Liver (tissue), 9 donors: ENCODE measurements around the gene BOD1L1. TPM values are rescaled to one million over a fixed set of nuclear protein-coding genes. Genes with fewer than 3 reads are reported as not detected.

Source experiments
- DNase-seq: peaks from one replicate; pipeline ENCODE4 v3.0.0-alpha.2; 2017; ENCODE audit warnings: low spot score
- H3K27ac ChIP-seq, 2 donors: one replicate each; pipeline ENCODE4 v1.7.0; 2013; ENCODE audit warnings: inconsistent platforms in 2 of 2, low read length in 2 of 2, control low read depth in 1 of 2, low read depth in 1 of 2, mild to moderate bottlenecking in 1 of 2
- H3K27me3 ChIP-seq, 4 donors: one replicate each; pipeline versions ENCODE4 v1.6.1 to v1.7.0; 2013; ENCODE audit warnings: low read length in 3 of 4, inconsistent platforms in 1 of 4, mild to moderate bottlenecking in 1 of 4, moderate library complexity in 1 of 4; ENCODE audit not compliant: control insufficient read depth in 4 of 4, insufficient read depth in 4 of 4
- H3K36me3 ChIP-seq, 4 donors: one replicate each; pipeline versions ENCODE4 v1.6.1 to v1.7.0; 2013; ENCODE audit warnings: low read length in 3 of 4, mild to moderate bottlenecking in 3 of 4, low read depth in 1 of 4, moderate library complexity in 1 of 4; ENCODE audit not compliant: control insufficient read depth in 4 of 4, insufficient read depth in 3 of 4
- H3K4me1 ChIP-seq, 4 donors: one replicate each; pipeline versions ENCODE4 v1.6.1 to v1.7.0; 2013; ENCODE audit warnings: low read length in 3 of 4, mild to moderate bottlenecking in 3 of 4, moderate library complexity in 1 of 4; ENCODE audit not compliant: control insufficient read depth in 4 of 4, insufficient read depth in 4 of 4
- H3K4me3 ChIP-seq, 3 donors: one replicate each; pipeline versions ENCODE4 v1.6.1 to v1.7.0; 2013; ENCODE audit warnings: low read length in 3 of 3, control low read depth in 1 of 3, low read depth in 1 of 3, mild to moderate bottlenecking in 1 of 3
- H3K9ac ChIP-seq, 2 donors: one replicate each; pipeline ENCODE4 v1.7.0; 2013; ENCODE audit warnings: low read length in 2 of 2, mild to moderate bottlenecking in 2 of 2, moderate library complexity in 2 of 2, control low read depth in 1 of 2, low read depth in 1 of 2
- H3K9me3 ChIP-seq, 4 donors: one replicate each; pipeline versions ENCODE4 v1.6.1 to v1.7.0; 2013; ENCODE audit warnings: low read length in 3 of 4; ENCODE audit not compliant: control insufficient read depth in 4 of 4
- ATF3 ChIP-seq: IDR thresholded peaks from 2 replicates; pipeline ENCODE4 v1.6.1; 2016; ENCODE audit warnings: antibody characterized with exemption
- CTCF ChIP-seq: fragments of 150-350 bp; IDR thresholded peaks from 2 replicates; pipeline ENCODE4 v1.5.1; 2017; ENCODE audit warnings: improper control_type of control experiment, low read depth, low read length; ENCODE audit not compliant: missing input control
- EGR1 ChIP-seq, 2 donors: IDR thresholded peaks; 2 replicates each; pipeline ENCODE4 v1.6.1; 2016 to 2018; ENCODE audit warnings: antibody characterized with exemption in 2 of 2, low read depth in 2 of 2
- FOXA1 ChIP-seq: IDR thresholded peaks from 2 replicates; pipeline ENCODE4 v1.6.1; 2016; ENCODE audit warnings: antibody characterized with exemption
- FOXA2 ChIP-seq: IDR thresholded peaks from 2 replicates; pipeline ENCODE4 v1.6.1; 2016; ENCODE audit warnings: antibody characterized with exemption
- GABPA ChIP-seq, 2 donors: IDR thresholded peaks in 1 of 2; conservative IDR thresholded peaks in 1 of 2; 2 replicates each; pipeline ENCODE4 v1.6.1; 2016; ENCODE audit warnings: antibody characterized with exemption in 2 of 2, mild to moderate bottlenecking in 1 of 2, moderate library complexity in 1 of 2
- HNF4A ChIP-seq, 2 donors: conservative IDR thresholded peaks; 2 replicates each; pipeline ENCODE4 v1.6.1; 2016; ENCODE audit warnings: antibody characterized with exemption in 2 of 2, mild to moderate bottlenecking in 2 of 2
- HNF4G ChIP-seq: IDR thresholded peaks from 2 replicates; pipeline ENCODE4 v1.6.1; 2016; ENCODE audit warnings: antibody characterized with exemption
- JUND ChIP-seq, 2 donors: IDR thresholded peaks; 2 replicates each; pipeline ENCODE4 v1.6.1; 2016; ENCODE audit warnings: antibody characterized with exemption in 2 of 2
- MAX ChIP-seq: IDR thresholded peaks from 2 replicates; pipeline ENCODE4 v1.6.1; 2016; ENCODE audit warnings: antibody characterized with exemption
- NR2F2 ChIP-seq: IDR thresholded peaks from 2 replicates; pipeline ENCODE4 v1.6.1; 2016; ENCODE audit warnings: antibody characterized with exemption
- RAD21 ChIP-seq, 2 donors: IDR thresholded peaks; 2 replicates each; pipeline ENCODE4 v1.6.1; 2016; ENCODE audit warnings: antibody characterized with exemption in 2 of 2, mild to moderate bottlenecking in 2 of 2
- REST ChIP-seq: IDR thresholded peaks from 2 replicates; pipeline ENCODE4 v1.6.1; 2016; ENCODE audit warnings: antibody characterized with exemption, mild to moderate bottlenecking
- RXRA ChIP-seq, 2 donors: IDR thresholded peaks; 2 replicates each; pipeline ENCODE4 v1.6.1; 2017 to 2018; ENCODE audit warnings: antibody characterized with exemption in 2 of 2, mild to moderate bottlenecking in 1 of 2
- SP1 ChIP-seq: IDR thresholded peaks from 2 replicates; pipeline ENCODE4 v1.6.1; 2018; ENCODE audit warnings: antibody characterized with exemption, mild to moderate bottlenecking
- TAF1 ChIP-seq: conservative IDR thresholded peaks from 2 replicates; pipeline ENCODE4 v1.6.1; 2016; ENCODE audit warnings: antibody characterized with exemption, mild to moderate bottlenecking
- YY1 ChIP-seq: IDR thresholded peaks from 2 replicates; pipeline ENCODE4 v1.6.1; 2016; ENCODE audit warnings: antibody characterized with exemption, mild to moderate bottlenecking
- ZBTB33 ChIP-seq: IDR thresholded peaks from 2 replicates; pipeline ENCODE4 v1.6.1; 2016; ENCODE audit warnings: antibody characterized with exemption
- WGBS: extraction: QIAGEN DNeasy Blood & Tissue Kit; methylation state at CpG from one replicate; pipeline ENCODE4 v1.1.7; 2013; 5-methylcytosine and 5-hydroxymethylcytosine counted together
- polyA plus RNA-seq, 2 donors: library from polyadenylated mRNA; stranded (reverse) in 1 of 2; unstranded in 1 of 2; fragments of 200-250 nt in 1 of 2; fragments of >200 nt in 1 of 2; fragmentation: Nextera tagmentation in 1 of 2; extraction: Ambion mirVana in 1 of 2; gene quantifications; one replicate each; pipeline versions ENCODE4 v1.2.1 to v1.2.3, GENCODE V29; 2013 to 2015
- total RNA-seq, 2 donors: library from RNA; depleted of rRNA; stranded (reverse); fragments of >200 nt; gene quantifications; one replicate each; pipeline ENCODE4 v1.2.3, GENCODE V29; 2014
- donor health status: healthy.
- donor health status: healthy.
- donor health status: healthy.
- donor health status: healthy.
- donor health status: healthy.

Gene BOD1L1
- total and polyA plus RNA-seq, 4 donors, result 4.1 to 19.2 (median 10.2) TPM

- 55% methylated on average over 4 of the region's 4 CpGs for WGBS
- Histone ChIP-seq H3K27ac (no peak overlapping the region), H3K9me3 (peaks cover 11 to 19% (median 11%) of the 10 kb centered on the region in 4 donors), H3K4me1 (peaks cover 0 to 16% (median 6%) of the 10 kb centered on the region in 4 donors), H3K4me3 (no peak overlapping the region), H3K9ac (no peak overlapping the region), H3K27me3 (peaks cover 10 to 52% (median 19%) of the 10 kb centered on the region in 4 donors), H3K36me3 (peaks cover 0 to 2% (median 0%) of the 10 kb centered on the region in 4 donors)
- DNase-seq, result no peak
- no peak for TF ChIP-seq MAX
- no peak for TF ChIP-seq CTCF
- TF ChIP-seq SP1, result no peak
- TF ChIP-seq ZBTB33, result no peak
- no peak for TF ChIP-seq ATF3
- no peak for TF ChIP-seq HNF4A (conservative IDR thresholded peaks at IDR 0.05)
- TF ChIP-seq REST, result no peak
- no peak for TF ChIP-seq RAD21 (IDR thresholded peaks at IDR 0.05)
- no peak for TF ChIP-seq JUND (IDR thresholded peaks at IDR 0.05)
- TF ChIP-seq NR2F2, result no peak
- TF ChIP-seq RXRA (IDR thresholded peaks at IDR 0.05), result no peak
- TF ChIP-seq FOXA2, result no peak
- TF ChIP-seq YY1, result no peak
- no peak for TF ChIP-seq TAF1
- no peak for TF ChIP-seq HNF4G
- TF ChIP-seq EGR1 (IDR thresholded peaks at IDR 0.05; ENCODE audit: low read depth in 2 of 2), result no peak
- no peak for TF ChIP-seq GABPA (IDR thresholded peaks at IDR 0.05 in 1 of 2, conservative IDR thresholded peaks at IDR 0.05 in 1 of 2)
- no peak for TF ChIP-seq FOXA1
Measured at GRCh38 chr4:13525606-13526281, 101.8 kb downstream of the BOD1L1 start.
